Natural killer cell treated with Interleukin-12 subunit alpha and Interleukin-12 subunit beta and Interleukin-15 and Interleukin-18, amount 100 ng/mL, for 72 hours (primary cell): Measurements from ENCODE around the gene WFDC12. TPM values are rescaled to one million over a fixed set of nuclear protein-coding genes. Genes with fewer than 3 reads are reported as not detected.

Source experiments
- total RNA-seq, 2 donors: library from RNA; stranded (reverse); gene quantifications; one replicate each; pipeline ENCODE4 v1.2.3, GENCODE V29; 2022

Gene WFDC12
- total RNA-seq, 2 donors from 2014 or later, result not detected

Other genes starting within 250 kb of the WFDC12 start
- 100 to 1,000 TPM; 189 to 283 TPM for gene YWHAB, start 238.8 kb downstream of the WFDC12 start, total RNA-seq
- gene PABPC1L, start 214.4 kb downstream of the WFDC12 start, total RNA-seq, result 100 to 1,000 TPM in 1 of 2 donors, 10 to 100 TPM in 1; 58.2 to 113 TPM
- 10 to 100 TPM; 25.1 to 34.9 TPM for gene TOMM34, start 164.1 kb downstream of the WFDC12 start, total RNA-seq
- 100 to 1,000 TPM; 157 to 264 TPM for gene STK4, start 158.0 kb downstream of the WFDC12 start, total RNA-seq
- gene KCNS1, start 23.3 kb downstream of the WFDC12 start, total RNA-seq, result under 1 TPM; 0.24 to 0.33 TPM
- gene WFDC5, start 9.3 kb downstream of the WFDC12 start, total RNA-seq, result not detected
- gene PI3, start 50.4 kb upstream of the WFDC12 start, total RNA-seq, result not detected
- gene SEMG1, start 82.6 kb upstream of the WFDC12 start, total RNA-seq, result not detected
- gene SEMG2, start 96.9 kb upstream of the WFDC12 start, total RNA-seq, result not detected
- gene SLPI, start 130.1 kb upstream of the WFDC12 start, total RNA-seq, result 1 to 10 TPM in 1 of 2 donors, not detected in 1; 7.2 TPM
- not detected for gene RBPJL, start 182.4 kb upstream of the WFDC12 start, total RNA-seq
- gene MATN4, start 183.8 kb upstream of the WFDC12 start, total RNA-seq, result 1 to 10 TPM in 1 of 2 donors, under 1 TPM in 1; 0.31 to 1.4 TPM
- 10 to 100 TPM; 23.3 to 43.5 TPM for gene SDC4, start 224.0 kb upstream of the WFDC12 start, total RNA-seq
- 10 to 100 TPM; 23.3 to 31.4 TPM for gene SYS1, start 238.7 kb upstream of the WFDC12 start, total RNA-seq